HG03558 (cell line): ENCODE measurements around the gene WTAP.
A peak's percentile ranks its signal among the peaks of the same experiment; 100 is the strongest.
"Not testable (repeated sequence)": the region's sequence is repeated elsewhere in the genome, so short reads cannot be mapped to it uniquely, and the experiment has no call there.

ENCODE experiments used
- ATAC-seq: cut with Tn5 transposase; IDR thresholded peaks from one replicate; pipeline ENCODE4 v1.9.1; 2021; ENCODE audit warnings: moderate number of reproducible peaks; ENCODE audit not compliant: unreplicated experiment; ENCODE audit errors: extremely low read depth

WTAP gene

DNA sequence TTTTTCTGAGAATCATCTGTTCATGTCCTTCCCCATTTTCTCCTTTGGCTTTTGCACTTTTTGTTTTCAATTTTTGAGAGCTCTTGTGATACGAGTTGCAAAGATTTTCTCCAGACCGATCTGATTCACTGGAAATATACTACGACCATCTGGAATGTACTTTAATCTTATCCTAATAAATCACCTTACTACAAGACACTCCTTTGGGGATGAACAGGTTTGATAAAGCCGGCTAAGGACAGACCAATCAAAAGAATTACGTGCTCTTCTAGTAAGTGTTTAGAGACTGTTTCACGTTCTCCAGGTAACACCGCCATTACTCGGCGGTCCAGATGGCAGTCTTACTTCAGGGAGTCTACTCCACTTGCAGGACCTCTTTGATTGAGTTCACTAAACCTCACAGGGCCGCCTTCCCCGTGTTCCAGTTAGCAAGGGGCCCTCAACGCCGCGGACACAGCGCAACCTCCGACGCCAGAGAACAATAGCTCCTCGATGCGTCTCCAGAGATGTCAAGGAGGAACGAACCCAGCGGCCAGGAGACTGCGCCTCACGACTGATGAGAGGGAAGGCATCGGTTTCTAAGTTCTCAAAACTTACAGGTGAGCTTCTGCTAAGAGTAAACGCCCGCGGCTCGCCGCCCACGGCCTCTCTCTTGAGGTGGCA is 920 bp upstream of the WTAP start:
- ATAC-seq = no peak

DNA sequence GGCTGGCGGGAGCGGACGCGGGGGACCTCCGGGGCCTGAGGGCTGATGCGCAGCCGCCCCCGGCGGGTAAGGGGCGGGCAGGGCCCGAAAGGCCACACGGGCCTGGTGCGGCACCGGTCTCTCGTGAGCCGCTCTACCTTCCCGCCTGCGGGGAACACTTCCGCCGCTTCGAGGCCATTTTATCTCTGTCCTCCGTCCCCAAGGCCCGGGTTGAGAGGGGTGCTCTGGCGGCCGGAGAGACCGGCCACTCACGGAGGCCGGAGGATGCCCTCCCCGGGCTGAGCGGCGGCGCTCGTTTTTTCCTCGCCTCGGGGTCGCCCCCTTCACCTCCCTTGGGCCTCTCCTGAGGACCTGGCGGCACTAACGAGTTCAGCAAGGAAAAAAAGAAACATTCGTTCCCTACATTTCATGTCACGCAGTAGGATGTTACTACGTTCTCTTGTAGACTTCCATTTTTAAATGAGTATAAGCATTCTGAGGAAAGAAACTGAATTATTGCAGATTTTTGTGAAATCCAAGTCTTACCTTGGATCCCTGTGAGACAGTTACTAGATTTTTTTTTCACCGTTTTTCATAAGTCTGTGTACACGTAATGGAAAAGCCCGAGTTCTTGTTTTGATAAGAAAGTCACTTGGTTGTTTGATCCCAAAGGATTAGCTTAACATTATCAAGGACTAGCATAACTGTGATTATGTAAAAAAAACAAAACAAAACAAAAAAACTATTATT is 575 bp downstream of the WTAP start:
- peak; percentile 15 for ATAC-seq

DNA sequence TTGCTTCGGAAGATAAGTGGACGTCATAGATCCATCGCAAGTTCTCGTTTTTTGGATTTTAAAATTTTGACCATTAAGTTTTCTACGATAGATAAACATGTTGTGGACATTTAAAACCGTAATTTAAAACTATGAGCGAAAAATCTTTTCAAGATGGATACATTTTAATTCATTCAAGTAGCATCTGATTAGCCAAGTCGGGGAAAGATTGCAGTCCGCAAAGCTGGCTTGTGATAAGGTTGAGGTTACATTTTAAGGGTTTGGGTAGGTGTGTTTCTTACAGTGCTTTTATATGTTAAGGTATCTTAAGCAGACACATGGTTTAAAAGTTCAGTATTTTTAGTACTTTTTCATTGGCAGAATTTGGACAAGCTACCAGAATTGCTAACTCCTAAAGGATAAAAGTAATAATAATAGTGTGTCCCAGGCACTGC is 1.2 kb downstream of the WTAP start:
- no peak for ATAC-seq

DNA sequence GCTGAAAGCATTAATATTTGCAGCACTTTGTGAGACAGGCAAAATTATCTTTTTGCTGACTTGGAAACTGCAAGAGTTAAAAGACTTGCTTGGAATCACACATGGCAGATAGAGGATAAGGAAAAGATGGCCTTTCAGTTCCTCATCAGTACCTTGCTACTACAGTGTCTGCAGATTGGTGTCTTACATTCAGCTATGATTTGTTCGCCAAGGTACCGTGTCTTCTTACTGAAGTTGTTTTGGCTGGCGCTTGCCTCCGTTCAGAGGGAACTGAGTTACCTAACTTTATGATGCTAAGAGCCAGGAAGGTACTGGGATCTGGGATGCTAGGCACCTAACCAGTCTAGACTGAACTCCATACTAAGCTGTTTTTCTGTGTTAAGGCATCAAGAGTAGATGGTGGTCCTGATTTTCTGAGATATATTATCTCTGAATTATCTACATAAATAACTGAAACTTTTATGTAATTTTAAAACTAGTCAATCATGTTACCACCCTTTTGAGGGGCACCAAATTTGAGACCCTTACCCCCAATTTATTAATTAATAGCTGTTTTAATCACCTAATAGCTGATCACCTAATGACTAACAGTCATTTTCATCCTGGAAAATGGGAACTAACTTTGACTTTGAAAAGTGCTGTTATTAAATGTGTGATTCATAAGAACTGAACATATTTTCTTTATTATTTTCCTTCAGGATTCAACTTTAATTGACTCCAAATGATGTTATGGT is 2.5 kb downstream of the WTAP start:
- ATAC-seq = no peak

GRCh38 chr6:159730332-159730676 is 3.0 kb downstream of the WTAP start:
- ATAC-seq = no peak

GRCh38 chr6:159732550-159732949 is 5.2 kb downstream of the WTAP start:
- not testable (repeated sequence) for ATAC-seq

GRCh38 chr6:159733395-159733794 is 6.1 kb downstream of the WTAP start:
- not testable (repeated sequence) for ATAC-seq

DNA sequence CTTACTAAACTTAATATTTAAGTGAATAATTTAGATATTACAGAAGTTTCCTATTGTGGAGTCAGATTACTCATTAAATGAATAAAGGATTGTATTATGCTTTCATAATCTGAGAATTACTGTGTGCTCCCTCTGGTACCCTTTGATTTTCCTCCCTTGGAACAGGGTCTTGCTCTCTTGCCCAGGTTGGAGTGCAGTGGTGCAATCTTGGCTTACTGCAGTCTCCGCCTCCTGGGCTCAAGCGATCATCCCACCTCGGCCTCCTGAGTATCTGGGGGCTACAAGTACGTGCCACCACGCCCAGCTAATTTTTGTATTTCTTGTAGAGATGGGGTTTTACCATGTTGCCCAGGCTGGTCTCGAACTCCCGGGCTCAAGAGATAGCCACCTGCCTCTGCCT is 9.6 kb downstream of the WTAP start:
- ATAC-seq = no peak

- no peak for ATAC-seq
These were observed 12.0 kb downstream of the WTAP start for GRCh38 chr6:159739341-159739740.

DNA sequence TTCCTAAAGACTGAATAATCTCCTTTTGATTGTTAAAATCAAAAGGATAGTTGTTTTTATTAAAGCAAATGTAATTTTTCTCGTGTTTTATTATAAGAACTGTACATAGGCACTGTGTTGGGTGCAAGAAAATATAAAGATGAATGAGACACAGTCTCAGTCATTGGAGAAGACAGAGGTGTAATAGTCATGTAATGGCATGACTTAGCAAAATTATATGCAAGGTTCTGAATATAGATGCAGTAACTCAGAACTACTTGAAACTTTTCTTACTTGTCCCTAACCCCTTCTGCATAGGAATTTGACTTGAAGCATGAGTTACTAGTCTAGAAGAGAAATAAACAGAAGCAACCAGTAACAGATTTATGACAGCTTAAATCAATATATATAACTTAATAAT is 14.9 kb downstream of the WTAP start:
- ATAC-seq = no peak

- no peak for ATAC-seq
These were observed 17.8 kb downstream of the WTAP start for GRCh38 chr6:159745081-159745480.

DNA sequence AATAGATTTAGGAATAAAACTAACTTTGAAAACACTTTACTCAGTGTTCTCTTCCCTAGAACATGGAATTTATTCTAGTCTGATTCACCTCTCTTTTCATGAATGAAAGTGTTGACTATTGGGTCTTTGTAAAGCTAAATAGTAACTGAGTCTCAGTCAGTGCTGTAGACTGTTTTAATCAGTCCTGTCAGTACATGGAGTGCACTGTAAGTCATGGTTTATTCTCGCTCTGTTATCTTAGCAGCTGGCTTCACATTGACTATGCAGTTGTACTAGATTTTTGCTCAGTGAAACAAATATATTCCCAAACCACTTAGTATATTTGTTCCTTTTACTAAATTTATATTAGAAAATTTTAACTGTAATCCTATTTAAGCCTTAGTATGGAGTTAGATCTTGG is 19.5 kb downstream of the WTAP start:
- no peak for ATAC-seq

DNA sequence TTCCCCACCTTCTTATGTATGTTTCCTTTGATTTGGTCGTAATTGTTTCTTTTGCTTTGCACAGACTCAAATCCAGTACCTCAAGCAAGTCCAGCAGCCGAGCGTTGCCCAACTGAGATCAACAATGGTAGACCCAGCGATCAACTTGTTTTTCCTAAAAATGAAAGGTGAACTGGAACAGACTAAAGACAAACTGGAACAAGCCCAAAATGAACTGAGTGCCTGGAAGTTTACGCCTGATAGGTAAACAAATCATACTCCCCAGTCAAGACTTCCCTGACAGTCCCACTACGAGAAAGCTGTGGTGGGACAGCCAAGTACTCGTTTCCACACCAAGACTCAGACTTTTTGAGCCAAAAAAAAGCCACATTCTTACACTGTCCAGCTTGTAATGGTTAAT is 20.8 kb downstream of the WTAP start:
- ATAC-seq = not testable (repeated sequence)

DNA sequence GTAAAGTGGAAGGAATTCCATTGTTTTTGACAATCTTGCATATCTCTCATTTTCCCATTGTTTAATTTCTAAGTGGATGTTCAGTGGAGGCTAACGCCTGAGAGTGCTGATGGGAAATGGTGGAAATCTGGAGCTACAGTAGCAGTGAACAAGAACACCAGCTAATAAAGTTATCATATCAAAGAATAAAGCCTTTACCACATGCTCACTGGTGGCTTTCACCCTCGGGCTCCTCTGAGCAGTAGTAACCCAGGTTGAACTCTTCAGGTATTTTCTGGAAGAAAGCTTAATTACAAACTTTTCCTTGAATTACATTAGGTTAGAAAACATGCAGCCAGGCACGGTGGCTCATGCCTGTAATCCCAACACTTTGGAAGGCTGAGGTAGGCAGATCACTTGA is 24.1 kb downstream of the WTAP start:
- ATAC-seq = no peak

- no peak for ATAC-seq
These were observed 26.0 kb downstream of the WTAP start for GRCh38 chr6:159753081-159753872.

GRCh38 chr6:159754401-159754800 is 27.1 kb downstream of the WTAP start:
- ATAC-seq = no peak

GRCh38 chr6:159754959-159755914 is 27.9 kb downstream of the WTAP start:
- no peak for ATAC-seq

GRCh38 chr6:159756508-159756907 is 29.2 kb downstream of the WTAP start:
- ATAC-seq = no peak
